ENCODE measurements around the gene NBEA.

Gene NBEA

GRCh38 chr13:34941835-34942731 lies at the start of gene NBEA (continued):
- no peak; the same call in 1 of the 2 replicates for TF ChIP-seq ZSCAN5A (tag by site-specific recombination; IDR thresholded peaks at IDR 0.05)
- TF ChIP-seq HOXC10 (CRISPR knock-in tag; IDR thresholded peaks at IDR 0.05), result no peak
- no peak for TF ChIP-seq KLF1 (tag by site-specific recombination; IDR thresholded peaks at IDR 0.05)
- TF ChIP-seq BCL11B (tag by site-specific recombination; IDR thresholded peaks at IDR 0.05; ENCODE audit: low read depth), result peak; percentile 36; the same call in 1 of the 2 replicates
- TF ChIP-seq ZNF76 (tag by site-specific recombination; IDR thresholded peaks at IDR 0.05; ENCODE audit: borderline replicate concordance, low read depth), result no peak
- no peak for TF ChIP-seq ZNF473 (tag by site-specific recombination; IDR thresholded peaks at IDR 0.05)
- TF ChIP-seq ZNF777 (tag by site-specific recombination; IDR thresholded peaks at IDR 0.05; ENCODE audit: borderline replicate concordance), result peak; percentile 89
- TF ChIP-seq ZNF426 (tag by site-specific recombination; IDR thresholded peaks at IDR 0.05), result no peak
- peak; percentile 21; the same call in 1 of the 2 replicates for TF ChIP-seq OSR2 (tag by site-specific recombination; IDR thresholded peaks at IDR 0.05)
- TF ChIP-seq, protein P1, sequence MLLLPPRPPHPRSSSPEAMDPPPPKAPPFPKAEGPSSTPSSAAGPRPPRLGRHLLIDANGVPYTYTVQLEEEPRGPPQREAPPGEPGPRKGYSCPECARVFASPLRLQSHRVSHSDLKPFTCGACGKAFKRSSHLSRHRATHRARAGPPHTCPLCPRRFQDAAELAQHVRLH (tag by site-specific recombination; IDR thresholded peaks at IDR 0.05), result no peak
- 0 out of 2 replicates have a peak, but pooled peaks have one; percentile 13 for TF ChIP-seq ZNF692 (tag by site-specific recombination; IDR thresholded peaks at IDR 0.05)
- TF ChIP-seq ZNF211 (tag by site-specific recombination; IDR thresholded peaks at IDR 0.05; ENCODE audit: low read depth), result no peak
- TF ChIP-seq ZNF140 (tag by site-specific recombination; IDR thresholded peaks at IDR 0.05), result no peak
- no peak for TF ChIP-seq ZNF514 (tag by site-specific recombination; IDR thresholded peaks at IDR 0.05)
- TF ChIP-seq ZSCAN23 (tag by site-specific recombination; IDR thresholded peaks at IDR 0.05), result no peak
- 0 out of 2 replicates have a peak, but pooled peaks have one; percentile 12 for TF ChIP-seq SP7 (tag by site-specific recombination; IDR thresholded peaks at IDR 0.05)
- no peak for TF ChIP-seq RBAK (tag by site-specific recombination; IDR thresholded peaks at IDR 0.05)
- TF ChIP-seq SP3 (tag by site-specific recombination; IDR thresholded peaks at IDR 0.05), result peak; percentile 56
- no peak; the same call in 1 of the 2 replicates for TF ChIP-seq ZNF561 (tag by site-specific recombination; IDR thresholded peaks at IDR 0.05; ENCODE audit: borderline replicate concordance)
- no peak for TF ChIP-seq PRDM1 (tag by site-specific recombination; IDR thresholded peaks at IDR 0.05)
- peak; percentile 61; the same call in 1 of the 2 replicates for TF ChIP-seq YY2 (tag by site-specific recombination; IDR thresholded peaks at IDR 0.05)
- TF ChIP-seq, protein P2, sequence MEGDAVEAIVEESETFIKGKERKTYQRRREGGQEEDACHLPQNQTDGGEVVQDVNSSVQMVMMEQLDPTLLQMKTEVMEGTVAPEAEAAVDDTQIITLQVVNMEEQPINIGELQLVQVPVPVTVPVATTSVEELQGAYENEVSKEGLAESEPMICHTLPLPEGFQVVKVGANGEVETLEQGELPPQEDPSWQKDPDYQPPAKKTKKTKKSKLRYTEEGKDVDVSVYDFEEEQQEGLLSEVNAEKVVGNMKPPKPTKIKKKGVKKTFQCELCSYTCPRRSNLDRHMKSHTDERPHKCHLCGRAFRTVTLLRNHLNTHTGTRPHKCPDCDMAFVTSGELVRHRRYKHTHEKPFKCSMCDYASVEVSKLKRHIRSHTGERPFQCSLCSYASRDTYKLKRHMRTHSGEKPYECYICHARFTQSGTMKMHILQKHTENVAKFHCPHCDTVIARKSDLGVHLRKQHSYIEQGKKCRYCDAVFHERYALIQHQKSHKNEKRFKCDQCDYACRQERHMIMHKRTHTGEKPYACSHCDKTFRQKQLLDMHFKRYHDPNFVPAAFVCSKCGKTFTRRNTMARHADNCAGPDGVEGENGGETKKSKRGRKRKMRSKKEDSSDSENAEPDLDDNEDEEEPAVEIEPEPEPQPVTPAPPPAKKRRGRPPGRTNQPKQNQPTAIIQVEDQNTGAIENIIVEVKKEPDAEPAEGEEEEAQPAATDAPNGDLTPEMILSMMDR (tag by site-specific recombination; IDR thresholded peaks at IDR 0.05), result 0 out of 2 replicates have a peak, but pooled peaks have one; percentile 18
- no peak for TF ChIP-seq ZNF654 (tag by site-specific recombination; IDR thresholded peaks at IDR 0.05; ENCODE audit: low read depth)
- peak; percentile 15; the same call in 1 of the 2 replicates for TF ChIP-seq ZNF660 (tag by site-specific recombination; IDR thresholded peaks at IDR 0.05)
- TF ChIP-seq AEBP2 (tag by site-specific recombination; IDR thresholded peaks at IDR 0.05; ENCODE audit: borderline replicate concordance), result no peak
- 0 out of 2 replicates have a peak, but pooled peaks have one; percentile 33 for TF ChIP-seq ZFP69B (tag by site-specific recombination; IDR thresholded peaks at IDR 0.05)
- TF ChIP-seq ZNF600 (tag by site-specific recombination; IDR thresholded peaks at IDR 0.05), result 0 out of 2 replicates have a peak, but pooled peaks have one; percentile 29
- TF ChIP-seq, protein P3, sequence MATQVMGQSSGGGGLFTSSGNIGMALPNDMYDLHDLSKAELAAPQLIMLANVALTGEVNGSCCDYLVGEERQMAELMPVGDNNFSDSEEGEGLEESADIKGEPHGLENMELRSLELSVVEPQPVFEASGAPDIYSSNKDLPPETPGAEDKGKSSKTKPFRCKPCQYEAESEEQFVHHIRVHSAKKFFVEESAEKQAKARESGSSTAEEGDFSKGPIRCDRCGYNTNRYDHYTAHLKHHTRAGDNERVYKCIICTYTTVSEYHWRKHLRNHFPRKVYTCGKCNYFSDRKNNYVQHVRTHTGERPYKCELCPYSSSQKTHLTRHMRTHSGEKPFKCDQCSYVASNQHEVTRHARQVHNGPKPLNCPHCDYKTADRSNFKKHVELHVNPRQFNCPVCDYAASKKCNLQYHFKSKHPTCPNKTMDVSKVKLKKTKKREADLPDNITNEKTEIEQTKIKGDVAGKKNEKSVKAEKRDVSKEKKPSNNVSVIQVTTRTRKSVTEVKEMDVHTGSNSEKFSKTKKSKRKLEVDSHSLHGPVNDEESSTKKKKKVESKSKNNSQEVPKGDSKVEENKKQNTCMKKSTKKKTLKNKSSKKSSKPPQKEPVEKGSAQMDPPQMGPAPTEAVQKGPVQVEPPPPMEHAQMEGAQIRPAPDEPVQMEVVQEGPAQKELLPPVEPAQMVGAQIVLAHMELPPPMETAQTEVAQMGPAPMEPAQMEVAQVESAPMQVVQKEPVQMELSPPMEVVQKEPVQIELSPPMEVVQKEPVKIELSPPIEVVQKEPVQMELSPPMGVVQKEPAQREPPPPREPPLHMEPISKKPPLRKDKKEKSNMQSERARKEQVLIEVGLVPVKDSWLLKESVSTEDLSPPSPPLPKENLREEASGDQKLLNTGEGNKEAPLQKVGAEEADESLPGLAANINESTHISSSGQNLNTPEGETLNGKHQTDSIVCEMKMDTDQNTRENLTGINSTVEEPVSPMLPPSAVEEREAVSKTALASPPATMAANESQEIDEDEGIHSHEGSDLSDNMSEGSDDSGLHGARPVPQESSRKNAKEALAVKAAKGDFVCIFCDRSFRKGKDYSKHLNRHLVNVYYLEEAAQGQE (tag by site-specific recombination; IDR thresholded peaks at IDR 0.05), result peak; percentile 67
- TF ChIP-seq ZNF433 (tag by site-specific recombination; IDR thresholded peaks at IDR 0.05; ENCODE audit: low read depth), result no peak
- TF ChIP-seq ZNF248 (tag by site-specific recombination; IDR thresholded peaks at IDR 0.05), result no peak
